Fibroblast of skin of back (primary cell): ENCODE measurements around the gene SWAP70.
A peak's percentile ranks its signal among the peaks of the same experiment; 100 is the strongest.
"Not testable (repeated sequence)": the region's sequence is repeated elsewhere in the genome, so short reads cannot be mapped to it uniquely, and the experiment has no call there.

Experiments
- DNase-seq: peaks from one replicate; pipeline ENCODE4 v3.0.0-alpha.2; 2013

The SWAP70 gene

GRCh38 chr11:9722893-9723292 lies 59.0 kb downstream of the SWAP70 start:
- no peak for DNase-seq

GRCh38 chr11:9726321-9727022 lies 62.6 kb downstream of the SWAP70 start:
- peak; percentile 64 for DNase-seq

- no peak for DNase-seq
Measured at GRCh38 chr11:9728058-9728457, 64.2 kb downstream of the SWAP70 start.

- DNase-seq, result no peak
Measured at GRCh38 chr11:9731256-9731655, 67.4 kb downstream of the SWAP70 start.

- no peak for DNase-seq
Measured at GRCh38 chr11:9732453-9732852, 68.6 kb downstream of the SWAP70 start.

- no peak for DNase-seq
Measured at GRCh38 chr11:9733212-9733611, 69.3 kb downstream of the SWAP70 start.

- DNase-seq, result no peak
Measured at GRCh38 chr11:9735236-9735635, 71.4 kb downstream of the SWAP70 start.

- no peak for DNase-seq
Measured at GRCh38 chr11:9735919-9736318, 72.0 kb downstream of the SWAP70 start.

- DNase-seq, result peak; percentile 46
Measured at GRCh38 chr11:9736365-9736764, 72.5 kb downstream of the SWAP70 start.

- no peak for DNase-seq
Measured at GRCh38 chr11:9738116-9738515, 74.2 kb downstream of the SWAP70 start.

- DNase-seq, result peak; percentile 49
Measured at GRCh38 chr11:9738707-9739106, 74.8 kb downstream of the SWAP70 start.

GRCh38 chr11:9739123-9739900 lies 75.4 kb downstream of the SWAP70 start:
- no peak for DNase-seq

GRCh38 chr11:9740202-9740883 lies 76.5 kb downstream of the SWAP70 start:
- DNase-seq, result no peak

GRCh38 chr11:9741260-9741659 lies 77.4 kb downstream of the SWAP70 start:
- DNase-seq, result no peak

GRCh38 chr11:9743512-9743911 lies 79.6 kb downstream of the SWAP70 start:
- DNase-seq, result not testable (repeated sequence)

GRCh38 chr11:9745411-9746211 lies 81.7 kb downstream of the SWAP70 start:
- no peak for DNase-seq

- no peak for DNase-seq
Measured at GRCh38 chr11:9747229-9747628, 83.4 kb downstream of the SWAP70 start.

- DNase-seq, result no peak
Measured at GRCh38 chr11:9747828-9748227, 84.0 kb downstream of the SWAP70 start.

- DNase-seq, result peak; percentile 84
Measured at GRCh38 chr11:9748361-9748970, 84.6 kb downstream of the SWAP70 start.

GRCh38 chr11:9750551-9750950 lies 86.7 kb downstream of the SWAP70 start:
- no peak for DNase-seq

GRCh38 chr11:9752091-9752490 lies 88.2 kb downstream of the SWAP70 start:
- peak; percentile 27 for DNase-seq

- DNase-seq, result peak; percentile 86
Measured at GRCh38 chr11:9753021-9753420, 89.1 kb downstream of the SWAP70 start.
